Ramos (cell line): ENCODE data around the gene MATN1.
"Not testable (repeated sequence)": the region's sequence is repeated elsewhere in the genome, so short reads cannot be mapped to it uniquely, and the experiment has no call there.

ENCODE experiments used
- in situ Hi-C: fragments of 300-500 bp; cut with MboI; formaldehyde crosslinking; loops from one replicate; pipeline ENCODE4 v1.14.3; 2022; ENCODE audit warnings: low sequenced_read_pairs; ENCODE audit not compliant: unreplicated experiment

Gene MATN1

GRCh38 chr1:30723331-30723755 is at the start of gene MATN1:
TSS of gene MATN1 (minus strand) at chr1:30723585. CDS start at chr1:30723551, 34 bp downstream.
- in situ Hi-C loops: loop anchor here (5.0 kb wide), 1 partner anchor 189 kb away; no protein-coding TSS in a partner anchor

GRCh38 chr1:30771005-30771404 is 47.6 kb upstream of the MATN1 start:
- in situ Hi-C loops: no loop called here

GRCh38 chr1:30770150-30770549 is 46.8 kb upstream of the MATN1 start:
- in situ Hi-C loops: no loop called here

GRCh38 chr1:30768830-30769718 is 45.7 kb upstream of the MATN1 start:
- in situ Hi-C loops: no loop called here

- in situ Hi-C loops: no loop called here
These were observed 44.9 kb upstream of the MATN1 start for GRCh38 chr1:30768159-30768829.

GRCh38 chr1:30766948-30767347 is 43.6 kb upstream of the MATN1 start:
- in situ Hi-C loops: not testable (repeated sequence)

GRCh38 chr1:30765556-30766434 is 42.4 kb upstream of the MATN1 start:
- in situ Hi-C loops: no loop called here

DNA sequence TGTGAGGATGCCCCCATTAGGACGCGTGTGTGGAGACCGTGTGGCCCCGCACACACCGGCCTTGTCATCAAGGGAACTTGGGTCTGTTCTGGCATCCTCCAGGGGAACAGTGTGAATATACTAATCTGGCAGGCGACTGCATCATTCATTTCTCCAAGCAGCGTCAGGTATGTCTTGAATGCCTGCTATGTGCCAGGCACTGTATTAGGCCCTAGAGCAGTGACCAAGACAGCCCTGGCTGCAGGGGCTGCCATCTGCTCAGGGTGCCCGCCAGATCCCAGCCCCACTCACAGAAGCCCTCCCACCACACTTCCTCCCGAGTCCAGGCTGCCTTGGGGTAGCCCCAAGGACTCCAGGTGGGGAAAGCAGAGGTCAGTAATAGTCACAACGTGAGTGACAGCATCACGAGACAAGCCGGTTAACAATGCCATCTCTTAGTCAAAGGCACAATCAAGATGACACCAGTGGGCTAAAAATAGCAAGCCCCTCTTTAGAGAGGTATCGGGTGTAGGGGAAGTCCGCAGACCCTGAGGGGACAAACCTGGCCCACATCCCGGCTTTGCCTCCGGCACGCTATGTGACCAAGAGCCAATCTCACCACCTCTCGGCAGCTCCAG is 41.7 kb upstream of the MATN1 start:
- in situ Hi-C loops: loop anchor here (5.0 kb wide), 1 partner anchor 38 kb away; no protein-coding TSS in a partner anchor

DNA sequence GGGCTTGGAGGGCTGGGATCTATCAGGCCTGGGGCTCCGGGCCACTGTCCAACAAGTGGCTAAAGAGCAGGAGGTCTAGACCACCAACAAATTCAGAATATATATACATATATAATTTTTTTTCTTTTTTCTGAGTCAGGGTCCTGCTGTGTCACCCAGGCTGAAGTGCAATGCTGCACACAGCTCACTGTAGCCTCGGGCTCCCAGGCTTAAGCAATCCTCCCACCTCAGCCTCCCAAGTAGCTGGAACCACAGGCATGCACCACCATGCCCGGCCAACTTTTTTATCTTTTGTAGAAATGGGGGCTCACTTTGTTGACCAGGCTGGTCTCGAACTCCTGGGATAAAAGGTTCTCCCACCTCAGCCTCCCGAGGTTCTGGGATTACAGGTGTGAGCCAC is 41.0 kb upstream of the MATN1 start:
- in situ Hi-C loops: loop anchor here (5.0 kb wide), 1 partner anchor 37 kb away; no protein-coding TSS in a partner anchor

DNA sequence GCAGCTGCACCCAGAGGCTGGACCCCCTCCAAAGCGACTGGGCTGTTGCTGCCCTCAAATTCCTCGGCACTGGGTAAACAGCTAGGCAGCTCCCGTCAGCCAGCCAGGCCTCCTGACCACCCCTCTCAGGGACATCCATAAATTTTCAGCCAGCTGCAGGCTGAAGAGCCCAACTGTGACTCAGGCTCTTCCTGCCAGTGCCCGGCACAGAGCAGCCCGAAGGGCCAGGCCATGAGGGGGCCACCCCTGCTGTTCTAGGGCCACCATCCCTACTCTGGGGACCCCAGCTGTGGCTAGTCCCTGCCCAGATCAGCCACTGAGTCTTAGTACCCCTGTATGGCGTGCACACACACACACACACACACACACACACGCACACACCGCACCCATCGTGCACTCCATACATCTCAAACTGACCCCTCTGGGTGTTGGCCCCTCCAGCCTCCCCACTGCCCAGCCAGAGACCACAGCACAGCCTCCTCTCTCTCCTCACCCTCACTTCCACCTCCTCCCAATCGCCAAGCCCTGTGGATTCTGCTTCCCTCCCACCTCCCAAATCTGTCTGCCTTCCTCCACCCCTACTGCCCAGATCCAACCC is 40.4 kb upstream of the MATN1 start:
- in situ Hi-C loops: loop anchor here (5.0 kb wide), 1 partner anchor 36 kb away; no protein-coding TSS in a partner anchor

DNA sequence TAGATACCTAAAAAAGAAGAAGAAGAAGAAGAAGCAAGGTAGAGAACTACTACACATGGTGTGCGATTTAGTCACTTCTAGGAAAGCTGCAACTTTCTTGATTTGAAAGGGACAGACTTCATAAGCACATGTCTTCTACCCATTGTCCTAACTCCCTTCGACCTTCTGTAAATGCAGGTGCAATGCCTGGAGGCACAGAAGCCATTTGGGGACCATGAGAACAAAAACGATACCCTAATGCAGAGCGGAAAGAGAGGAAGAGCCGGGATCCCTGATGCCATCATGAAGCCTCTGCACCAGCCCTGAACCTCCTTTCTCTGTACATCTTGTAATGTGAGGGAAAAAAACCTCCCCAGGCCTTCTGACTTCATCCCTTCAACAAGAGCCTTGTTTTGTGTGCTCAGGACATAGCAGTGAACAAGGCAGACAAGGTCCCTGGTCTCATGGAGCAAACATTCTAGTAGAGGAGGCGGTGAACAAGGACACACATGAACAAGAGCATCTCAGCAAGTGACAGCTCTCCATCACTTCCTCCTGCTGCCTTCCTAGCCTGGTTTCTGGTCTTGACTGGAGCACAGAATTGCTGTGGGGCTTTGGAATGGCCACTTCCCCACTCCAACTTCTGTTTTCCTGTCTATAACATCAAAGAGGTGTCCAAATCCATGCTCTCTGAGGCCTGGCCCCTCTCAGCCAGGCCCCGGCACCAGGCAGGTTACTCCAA is 39.7 kb upstream of the MATN1 start:
- in situ Hi-C loops: loop anchor here (5.0 kb wide), 1 partner anchor 36 kb away; no protein-coding TSS in a partner anchor

GRCh38 chr1:30762152-30762929 is 39.0 kb upstream of the MATN1 start:
- in situ Hi-C loops: loop anchor here (5.0 kb wide), 1 partner anchor 35 kb away; no protein-coding TSS in a partner anchor

DNA sequence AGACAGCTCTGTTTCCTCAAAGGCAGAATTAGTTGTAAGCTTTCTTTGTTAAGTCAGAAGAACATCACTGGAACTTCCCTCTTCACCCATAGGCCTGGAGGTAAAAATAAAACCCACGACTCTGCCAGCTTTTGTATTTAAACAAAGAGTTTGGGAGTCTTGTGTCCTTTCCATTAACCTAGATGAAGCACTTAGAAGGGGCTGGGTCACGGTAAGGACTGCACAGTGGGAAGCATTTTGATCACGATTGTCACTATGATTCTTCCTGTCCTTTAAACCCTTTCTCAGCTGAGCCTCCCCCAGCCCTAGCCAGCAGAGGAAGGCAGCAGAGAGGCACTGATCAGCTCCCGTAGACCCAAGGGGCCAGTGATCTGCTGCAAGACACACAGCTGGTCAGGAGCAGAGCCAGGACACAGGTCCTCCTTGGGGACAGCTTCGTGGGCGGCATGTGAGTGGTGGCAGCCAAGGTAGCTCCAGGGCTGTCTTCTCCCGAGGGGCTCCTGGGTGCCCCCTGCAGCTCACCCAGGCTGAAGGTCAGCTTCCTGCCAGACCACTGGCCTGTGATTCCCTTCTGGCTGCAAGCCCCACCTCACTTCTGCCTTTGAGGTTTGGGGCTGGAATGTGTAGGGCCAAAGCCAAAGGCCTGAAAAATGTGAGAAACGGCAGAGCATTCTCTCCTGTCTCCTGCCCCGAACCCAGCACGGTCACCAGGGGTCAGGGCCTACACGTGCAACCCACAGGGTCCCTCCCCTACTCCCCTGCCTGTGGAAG is 38.2 kb upstream of the MATN1 start:
- in situ Hi-C loops: loop anchor here (5.0 kb wide), 1 partner anchor 34 kb away; no protein-coding TSS in a partner anchor

DNA sequence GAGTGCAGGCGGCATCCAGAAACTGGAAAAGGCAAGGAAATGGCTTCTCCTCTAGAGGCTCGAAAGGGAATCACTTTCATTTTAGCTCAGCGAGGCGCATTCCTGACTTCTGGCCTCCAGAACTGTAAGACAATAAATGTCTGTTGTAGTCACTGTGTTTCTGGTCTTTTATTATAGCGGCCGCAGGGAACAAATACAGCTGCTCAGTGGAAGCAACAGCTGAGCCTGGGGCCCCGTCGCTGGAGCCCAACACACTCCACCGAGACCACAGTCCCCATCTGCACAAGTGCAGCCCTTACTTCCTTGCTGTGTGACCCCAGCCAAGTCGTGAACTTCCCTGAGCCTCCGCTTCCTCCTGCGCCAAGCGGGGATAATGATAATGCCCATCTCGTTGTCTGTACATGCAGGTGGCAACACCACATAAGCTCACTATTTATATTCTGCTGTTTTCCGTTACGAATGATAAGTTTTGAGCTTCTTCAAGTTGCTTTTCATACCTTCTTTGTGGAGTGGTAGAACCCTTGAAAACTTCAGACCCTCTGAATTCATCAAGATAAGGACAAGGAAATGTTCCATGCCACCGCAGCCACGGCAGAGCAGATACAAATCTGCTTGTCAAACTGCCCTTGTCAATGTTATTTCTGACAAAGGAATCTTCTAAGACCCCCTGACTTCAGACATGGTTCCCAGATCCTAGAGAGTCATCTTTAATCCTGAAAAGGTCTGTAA is 37.4 kb upstream of the MATN1 start:
- in situ Hi-C loops: loop anchor here (5.0 kb wide), 1 partner anchor 33 kb away; no protein-coding TSS in a partner anchor

- in situ Hi-C loops: loop anchor here (5.0 kb wide), 1 partner anchor 32 kb away; no protein-coding TSS in a partner anchor
These were observed 36.4 kb upstream of the MATN1 start for GRCh38 chr1:30759718-30760281.

GRCh38 chr1:30758785-30759380 is 35.5 kb upstream of the MATN1 start:
- in situ Hi-C loops: no loop called here
